HepG2 (cell line): Measurements from ENCODE around the gene NELL1. TPM values are rescaled to one million over a fixed set of nuclear protein-coding genes. Genes with fewer than 3 reads are reported as not detected.

Experiments
- ATAC-seq: fragments of 200-7000 bp; cut with Tn5 transposase; 3 replicates; pipeline ENCODE4 v1.9.1; 2020; ENCODE audit warnings: mild to moderate bottlenecking, moderate library complexity
- BruUV-seq: library from RNA; stranded (reverse); fragments of 400-500 nt; replicated peaks from 2 replicates; lab custom pipeline; 2021; lab: Mats Ljungman, UMichigan
- CTCF ChIA-PET: fragments of 300-600 bp; formaldehyde crosslinking; extraction: SDS; loops from one replicate; lab custom pipeline; 2021; ENCODE audit warnings: low total read pairs, inconsistent platforms, low intra/inter-chr PET ratio; lab: Yijun Ruan, JAX
- POLR2A ChIA-PET: fragments of 350-600 bp; sonication (Branson Sonifier 250); formaldehyde crosslinking; loops from one replicate; lab custom pipeline; 2020; ENCODE audit warnings: antibody characterized with exemption, inconsistent platforms; lab: Yijun Ruan, JAX
- DNase-seq: peaks from one replicate; pipeline ENCODE4 v3.0.0-alpha.2; 2015; ENCODE audit warnings: low spot score
- FAIRE-seq: peaks from 3 replicates; lab custom pipeline; 2011; peaks lifted over from hg19 to GRCh38; lab: Jason Lieb, UNC
- H2AFZ ChIP-seq: one replicate; pipeline ENCODE4 v1.6.1; 2011; ENCODE audit warnings: low read length, inconsistent platforms
- H3K27ac ChIP-seq: fragments of 300-600 bp; 3 replicates; pipeline ENCODE4 v1.8.0; 2011; ENCODE audit warnings: mixed run types, mild to moderate bottlenecking, mixed read lengths, low read length, inconsistent platforms; ENCODE audit not compliant: insufficient read depth; ENCODE audit errors: extremely low read length
- H3K27me3 ChIP-seq, 2 experiments: fragments of 200-600 bp in 1 of 2; 2 replicates in 1 of 2; 3 replicates in 1 of 2; pipeline versions ENCODE4 v1.6.0 to v1.8.0; 2011; ENCODE audit warnings: low read length in 2 of 2, mild to moderate bottlenecking in 2 of 2, moderate library complexity in 2 of 2, inconsistent platforms in 1 of 2; ENCODE audit not compliant: insufficient read depth in 2 of 2, control insufficient read depth in 1 of 2
- H3K36me3 ChIP-seq, 2 experiments: fragments of 200-600 bp in 1 of 2; replicated peaks in 1 of 2; 2 replicates in 1 of 2; 3 replicates in 1 of 2; pipeline versions ENCODE4 v1.5.1 to v1.8.0; 2011; ENCODE audit warnings: low read length in 2 of 2, inconsistent platforms in 1 of 2; ENCODE audit not compliant: insufficient read depth in 2 of 2, control insufficient read depth in 1 of 2
- H3K4me1 ChIP-seq: 2 replicates; pipeline ENCODE4 v1.5.1; 2012; ENCODE audit warnings: low read length, inconsistent platforms; ENCODE audit not compliant: insufficient read depth
- H3K4me2 ChIP-seq: 2 replicates; pipeline ENCODE4 v1.6.0; 2011; ENCODE audit warnings: low read depth, low read length, inconsistent platforms
- H3K4me3 ChIP-seq, 3 experiments: fragments of 200-600 bp in 1 of 3; sonication (generic), shearing (Covaris generic) in 1 of 3; replicated peaks in 1 of 3; 2 replicates each; pipeline ENCODE4 v1.5.1; 2011 to 2016; ENCODE audit warnings: low read length in 3 of 3, inconsistent platforms in 2 of 3, low read depth in 2 of 3, mild to moderate bottlenecking in 2 of 3, control low read depth in 1 of 3, mixed read lengths in 1 of 3; ENCODE audit not compliant: insufficient read depth in 1 of 3
- H3K79me2 ChIP-seq: one replicate; pipeline ENCODE4 v1.6.1; 2011; ENCODE audit warnings: low read length, inconsistent platforms; ENCODE audit not compliant: insufficient read depth
- H3K9ac ChIP-seq: 2 replicates; pipeline ENCODE4 v1.6.0; 2011; ENCODE audit warnings: mild to moderate bottlenecking, low read depth, low read length, inconsistent platforms; ENCODE audit not compliant: insufficient read depth
- H3K9me3 ChIP-seq: 2 replicates; pipeline ENCODE4 v1.5.1; 2012; ENCODE audit warnings: mild to moderate bottlenecking, low read length
- H4K20me1 ChIP-seq: 2 replicates; pipeline ENCODE4 v1.6.0; 2011; ENCODE audit warnings: inconsistent platforms, mild to moderate bottlenecking, low read length, moderate library complexity; ENCODE audit not compliant: insufficient read depth
- BRF2 ChIP-seq: sonication (generic); formaldehyde crosslinking; IDR thresholded peaks from 2 replicates; pipeline ENCODE4 v1.8.1; 2022; ENCODE audit warnings: mild to moderate bottlenecking, missing genetic modification reagents
- CREB1 ChIP-seq, 2 experiments: fragments of 450-650 bp in 1 of 2; IDR thresholded peaks; 2 replicates each; pipeline ENCODE4 v1.6.1; 2016 to 2017; ENCODE audit warnings: control low read depth in 1 of 2, mild to moderate bottlenecking in 1 of 2, missing compliant biosample characterization in 1 of 2, missing genetic modification characterization in 1 of 2
- HCFC1 ChIP-seq: fragments of 150-350 bp; IDR thresholded peaks from 2 replicates; pipeline ENCODE4 v1.6.1; 2014; ENCODE audit warnings: low read depth, low read length
- HES4 ChIP-seq: sonication (generic); formaldehyde crosslinking; IDR thresholded peaks from 2 replicates; pipeline ENCODE4 v1.9.0; 2021; ENCODE audit warnings: mild to moderate bottlenecking, missing genetic modification reagents, borderline replicate concordance
- MXI1 ChIP-seq: IDR thresholded peaks from 3 replicates; pipeline ENCODE4 v1.6.1; 2012; ENCODE audit warnings: low read depth, low read length, inconsistent platforms, borderline replicate concordance
- SMYD3 ChIP-seq: sonication (generic); formaldehyde crosslinking; IDR thresholded peaks from 2 replicates; pipeline ENCODE4 v1.8.1; 2023; ENCODE audit warnings: mild to moderate bottlenecking, missing genetic modification reagents
- ZBTB21 ChIP-seq: sonication (generic); formaldehyde crosslinking; IDR thresholded peaks from 2 replicates; pipeline ENCODE4 v1.4.0; 2020; ENCODE audit warnings: missing genetic modification reagents
- ZC3H4 ChIP-seq: sonication (generic); formaldehyde crosslinking; IDR thresholded peaks from 2 replicates; pipeline ENCODE4 v1.4.0; 2020; ENCODE audit warnings: missing genetic modification reagents, borderline replicate concordance
- ZNF282 ChIP-seq: fragments of 450-650 bp; IDR thresholded peaks from 2 replicates; pipeline ENCODE4 v1.6.1; 2018; ENCODE audit not compliant: partially characterized antibody
- ZNF350 ChIP-seq: sonication (generic); formaldehyde crosslinking; IDR thresholded peaks from 2 replicates; pipeline ENCODE4 v1.4.0; 2020; ENCODE audit warnings: mild to moderate bottlenecking, low read depth, missing genetic modification reagents, borderline replicate concordance
- ZNF749 ChIP-seq: sonication (generic); formaldehyde crosslinking; IDR thresholded peaks from 2 replicates; pipeline ENCODE4 v1.8.0; 2022; ENCODE audit warnings: mild to moderate bottlenecking, missing genetic modification reagents, moderate library complexity, borderline replicate concordance
- ZNF790 ChIP-seq: sonication (generic); formaldehyde crosslinking; IDR thresholded peaks from 2 replicates; pipeline ENCODE4 v1.8.0; 2022; ENCODE audit warnings: missing genetic modification reagents, mild to moderate bottlenecking, borderline replicate concordance
- WGBS: methylation state at CpG from one replicate; pipeline ENCODE4 v1.1.6; 2017; ENCODE audit warnings: low lambda C conversion rate; 5-methylcytosine and 5-hydroxymethylcytosine counted together
- in situ Hi-C: cut with HindIII; loops from 2 replicates; pipeline ENCODE4 v1.10.0; 2017; ENCODE audit warnings: low pct_unique_long_range_greater_than_20kb; ENCODE audit not compliant: extremely low pct_ligation_motif_present
- intact Hi-C: fragments of 100-400 bp; cut with micrococcal nuclease; formaldehyde crosslinking; loops from one replicate; pipeline ENCODE4 v1.10.0; 2022; ENCODE audit not compliant: unreplicated experiment
- polyA plus RNA-seq, 8 experiments: library from polyadenylated mRNA; depleted of rRNA in 3 of 8; stranded (reverse) in 7 of 8; unstranded in 1 of 8; fragments of >200 nt; fragmentation: Illumina TruSeq in 4 of 8; extraction: Trizol in 4 of 8; gene quantifications; 2 replicates each; pipeline versions ENCODE4 v1.2.1 to v1.2.3, GENCODE V29; 2011 to 2016; ENCODE audit warnings: low read depth in 4 of 8, missing spikeins in 1 of 8, mixed read lengths in 1 of 8; ENCODE audit not compliant: insufficient read depth in 1 of 8
- total RNA-seq, 5 experiments: library from RNA; depleted of rRNA; stranded (reverse); fragments of >200 nt; fragmentation: Illumina TruSeq; extraction: Trizol; gene quantifications; 2 replicates each; pipeline ENCODE4 v1.2.3, GENCODE V29; 2016; ENCODE audit warnings: low read depth in 1 of 5

Gene NELL1
- total and polyA plus RNA-seq, 2 of the 13 experiments (the other 11 are each of a cell fraction or from before 2014, with no cell fraction given): not detected

DNA sequence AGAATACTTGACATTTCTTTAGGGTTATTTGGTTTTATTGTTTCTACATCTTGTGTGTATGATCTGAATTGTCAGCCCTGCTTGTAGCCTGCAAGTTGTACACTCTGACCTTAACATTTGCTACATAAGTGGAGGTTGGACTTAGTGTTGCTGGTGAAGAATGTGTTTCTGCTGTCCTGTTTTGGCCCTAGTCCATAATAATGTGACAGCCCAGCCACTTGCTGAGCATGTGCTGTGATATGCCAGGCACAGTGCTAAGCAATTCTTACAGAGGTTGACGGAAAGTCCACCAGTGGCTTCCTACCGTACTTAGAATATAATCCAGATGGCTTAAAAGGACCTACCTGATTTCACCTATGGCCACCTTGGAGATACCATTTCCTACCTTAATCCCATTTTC, 526.6 kb downstream of the NELL1 start:
- DNase-seq: no peak
- Histone ChIP-seq H3K4me2 (no peak overlapping the region), H3K79me2 (no peaks in the 10 kb centered on the region), H3K4me1 (no peaks in the 10 kb centered on the region), H3K27ac (no peak overlapping the region), H3K36me3 (no peaks in the 10 kb centered on the region), H3K9ac (no peak overlapping the region), H3K27me3 (no peaks in the 10 kb centered on the region), H2AFZ (no peak overlapping the region), H3K4me3 (no peak overlapping the region), H4K20me1 (no peaks in the 10 kb centered on the region), H3K9me3 (no peaks in the 10 kb centered on the region)
- in situ Hi-C loops: no loop called here
- BruUV-seq: no TSS peak
- FAIRE-seq: no peak
- intact Hi-C loops: no loop called here
- WGBS: 11% methylated on average over 1 of the region's 2 CpGs
- ChIA-PET CTCF (no interaction called here), POLR2A (no interaction called here)
- TF ChIP-seq HCFC1 (no peak), BRF2 (CRISPR knock-in tag) (no peak), ZNF790 (CRISPR knock-in tag) (no peak), HES4 (CRISPR knock-in tag) (no peak)
- no peak for ATAC-seq

DNA sequence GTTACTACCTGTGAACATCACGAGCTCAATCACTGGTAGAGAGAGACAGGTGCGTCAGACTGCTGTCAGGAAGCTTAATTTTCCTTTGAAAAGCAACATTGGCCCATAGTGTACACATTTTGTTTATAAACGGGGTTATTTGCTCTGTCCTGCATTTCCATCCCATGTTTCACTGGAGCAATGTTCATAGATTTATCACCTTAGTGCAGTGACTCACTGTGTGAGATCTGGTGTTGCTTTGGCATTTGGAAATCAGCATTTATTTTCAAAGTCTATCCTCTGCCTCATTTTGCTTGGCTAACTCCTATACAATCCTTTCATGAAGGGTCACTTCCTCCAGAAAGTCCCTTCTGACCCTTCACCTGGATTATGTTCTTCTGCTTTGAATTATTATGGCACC, 529.1 kb downstream of the NELL1 start:
- H3K4me3 ChIP-seq: no peak overlapping the region

More for the DNA sequence above, 529.1 kb downstream of the NELL1 start:
- in situ Hi-C loops: no loop called here
- Histone ChIP-seq H3K27me3 (no peaks in the 10 kb centered on the region), H3K4me2 (no peak overlapping the region), H3K9ac (no peak overlapping the region), H3K36me3 (no peaks in the 10 kb centered on the region), H4K20me1 (no peaks in the 10 kb centered on the region), H2AFZ (no peak overlapping the region), H3K27ac (no peak overlapping the region), H3K79me2 (no peaks in the 10 kb centered on the region), H3K4me1 (no peaks in the 10 kb centered on the region), H3K9me3 (no peaks in the 10 kb centered on the region)
- no TSS peak for BruUV-seq
- ChIA-PET POLR2A (no interaction called here), CTCF (no interaction called here)
- FAIRE-seq (no peak), ATAC-seq (no peak), DNase-seq (no peak)
- TF ChIP-seq SMYD3: no peak
- TF ChIP-seq ZC3H4 (CRISPR knock-in tag): no peak
- TF ChIP-seq ZNF749: no peak
- TF ChIP-seq ZNF350 (CRISPR knock-in tag): no peak
- no peak for TF ChIP-seq MXI1
- TF ChIP-seq CREB1 (IDR thresholded peaks at IDR 0.05): no peak
- TF ChIP-seq CREB1 (CRISPR knock-in tag; IDR thresholded peaks at IDR 0.05): no peak
- no peak for TF ChIP-seq ZBTB21 (CRISPR knock-in tag)
- no peak for TF ChIP-seq ZNF282
- intact Hi-C loops: no loop called here
- 0% methylated on average over 2 of the region's 3 CpGs for WGBS
